ENCODE data around the gene LRRC3C.
"Not testable (repeated sequence)": the region's sequence is repeated elsewhere in the genome, so short reads cannot be mapped to it uniquely, and the experiment has no call there.

LRRC3C gene

DNA sequence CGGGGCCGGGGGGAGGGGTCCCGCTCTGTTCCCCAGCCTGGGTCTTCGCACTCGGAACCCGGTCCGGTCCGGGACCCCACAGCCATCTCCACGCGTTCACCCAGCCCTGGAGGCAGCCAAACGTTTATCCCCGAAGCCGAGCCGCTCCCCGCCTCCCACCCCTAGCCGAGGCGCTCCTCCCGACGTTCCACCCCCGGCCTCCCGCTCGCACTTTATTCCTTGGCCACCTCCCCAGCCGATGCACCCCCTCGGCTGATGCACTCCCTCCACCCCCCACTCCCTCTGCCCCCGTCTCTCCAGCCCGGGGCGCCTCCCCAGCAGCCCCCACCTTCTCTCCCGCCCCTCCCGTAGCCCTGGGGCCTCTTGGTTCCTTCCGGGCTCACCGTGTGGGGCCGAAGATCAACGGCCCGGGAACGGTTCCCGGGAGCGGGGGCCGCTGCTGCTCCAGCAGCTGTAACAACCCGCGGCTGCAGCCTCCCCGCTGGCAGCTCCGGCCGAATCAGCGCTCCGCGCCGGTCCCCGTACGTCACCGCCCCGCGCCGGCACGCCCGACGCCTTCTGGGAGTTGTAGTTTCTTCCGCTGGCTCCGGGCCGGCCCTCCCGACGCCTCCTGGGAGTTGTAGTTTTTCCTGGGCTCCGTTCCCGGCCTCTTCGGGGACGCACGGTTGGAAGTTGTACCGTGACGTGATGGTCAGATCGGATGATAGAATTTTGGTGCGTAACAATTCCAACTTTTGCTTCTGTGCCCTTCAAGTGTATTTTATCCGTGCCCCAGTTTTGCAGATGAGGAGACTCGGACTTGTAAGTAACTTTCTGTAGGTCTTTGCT, at the start of gene LRRC3C, which contains the start of gene ORMDL3:
LRRC3C (plus strand) TSS at position 632 of the 828 bp plus-strand sequence. CDS start 13,792 bp downstream, outside the sequence.
ORMDL3 (minus strand) TSS at position 501 of the 828 bp plus-strand sequence. CDS start 3,398 bp downstream, outside the sequence.
- DNase-seq = peak; percentile 83

DNA sequence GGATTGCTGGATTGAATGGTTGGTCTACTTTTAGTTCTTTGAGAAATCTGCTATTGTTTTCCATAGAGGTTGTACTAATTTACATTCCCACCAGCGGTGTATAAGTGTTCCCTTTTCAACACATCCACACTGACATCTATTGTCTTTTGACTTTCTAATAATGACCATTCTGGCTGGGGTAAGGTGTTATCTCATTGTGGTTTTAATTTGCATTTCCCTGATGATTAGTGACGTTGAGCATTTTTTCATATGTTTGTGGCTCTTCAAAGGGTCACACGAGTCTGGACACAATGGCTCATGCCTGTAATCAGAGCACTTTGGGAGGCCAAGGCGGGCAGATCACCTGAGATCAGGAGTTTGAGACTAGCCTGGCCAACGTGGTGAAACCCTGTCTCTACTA, 41.4 kb upstream of the LRRC3C start:
- DNase-seq = not testable (repeated sequence)

DNA sequence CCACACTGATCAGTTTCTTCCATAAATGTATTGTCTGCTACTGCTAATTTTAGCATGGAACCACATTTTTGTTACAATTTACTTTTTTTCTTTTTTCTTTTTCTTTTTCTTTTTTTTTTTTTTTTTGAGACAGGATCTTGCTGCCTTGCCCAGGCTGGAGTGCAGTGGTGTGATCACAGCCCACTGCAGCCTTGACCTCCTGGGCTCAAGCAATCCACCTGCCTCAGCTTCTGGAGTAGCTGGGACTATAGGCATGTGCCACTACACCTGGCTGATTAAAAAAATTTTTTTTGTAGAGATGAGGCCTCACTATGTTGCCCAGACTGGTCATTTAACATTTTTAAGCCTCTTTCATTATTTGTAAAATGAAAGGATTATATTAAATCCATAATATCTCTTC, 40.5 kb upstream of the LRRC3C start:
- DNase-seq = no peak

GRCh38 chr17:39889200-39889599, 38.3 kb upstream of the LRRC3C start:
- no peak for DNase-seq

- no peak for DNase-seq
Measured at GRCh38 chr17:39894681-39895376, 32.7 kb upstream of the LRRC3C start.

GRCh38 chr17:39898088-39898487, 29.4 kb upstream of the LRRC3C start:
- DNase-seq = no peak

- no peak for DNase-seq
Measured at GRCh38 chr17:39899215-39899614, 28.3 kb upstream of the LRRC3C start.

GRCh38 chr17:39902027-39902426, 25.5 kb upstream of the LRRC3C start:
- DNase-seq = not testable (repeated sequence)

DNA sequence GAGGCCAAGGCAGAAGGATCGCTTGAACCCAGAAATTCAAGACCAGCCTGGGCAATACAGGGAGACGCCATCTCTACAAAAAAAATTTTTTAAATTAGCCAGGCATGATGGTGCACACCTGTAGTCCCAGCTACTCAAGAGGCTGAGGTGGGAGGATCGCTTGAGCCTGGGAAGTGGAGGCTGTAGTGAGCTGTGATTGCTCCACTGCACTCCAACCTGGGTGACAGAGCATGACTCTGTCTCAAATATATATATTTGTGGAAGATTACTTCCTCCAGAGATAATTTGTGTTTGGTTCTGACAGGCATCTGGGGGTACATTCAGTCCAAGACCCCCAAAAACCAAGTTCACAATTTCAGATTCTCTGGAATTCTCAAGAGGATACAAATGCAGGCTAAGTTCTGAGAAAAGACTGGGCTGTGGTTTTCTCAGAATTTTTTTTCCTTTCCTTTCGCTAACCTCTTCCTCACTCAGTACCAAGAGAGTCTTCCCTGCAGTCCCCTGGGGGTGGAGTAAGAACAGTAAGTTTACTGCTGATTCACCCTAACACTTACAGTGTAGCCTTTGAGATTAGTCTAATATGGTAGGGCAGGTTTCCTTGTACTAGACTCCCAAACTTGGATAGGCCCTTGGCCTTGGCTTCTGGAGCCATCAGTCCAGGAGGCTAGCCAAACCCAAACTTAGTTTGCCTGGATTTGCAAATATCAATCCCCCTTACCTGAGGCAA, 24.2 kb upstream of the LRRC3C start:
- peak; percentile 75 for DNase-seq

DNA sequence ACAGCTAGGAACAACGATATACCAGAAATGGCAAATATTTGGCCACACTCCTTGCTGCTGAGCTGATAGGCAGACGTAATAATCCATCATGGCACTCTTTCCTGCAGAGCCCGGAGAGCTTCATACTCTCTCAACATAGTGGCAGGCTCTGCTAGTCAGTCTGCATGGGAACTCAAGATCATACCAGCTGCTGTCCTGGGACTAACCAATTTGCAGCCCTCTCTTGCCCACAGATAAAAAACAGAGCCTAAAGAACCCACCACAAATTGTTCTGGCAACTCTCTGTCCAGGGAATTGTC, 22.6 kb upstream of the LRRC3C start:
- no peak for DNase-seq

DNA sequence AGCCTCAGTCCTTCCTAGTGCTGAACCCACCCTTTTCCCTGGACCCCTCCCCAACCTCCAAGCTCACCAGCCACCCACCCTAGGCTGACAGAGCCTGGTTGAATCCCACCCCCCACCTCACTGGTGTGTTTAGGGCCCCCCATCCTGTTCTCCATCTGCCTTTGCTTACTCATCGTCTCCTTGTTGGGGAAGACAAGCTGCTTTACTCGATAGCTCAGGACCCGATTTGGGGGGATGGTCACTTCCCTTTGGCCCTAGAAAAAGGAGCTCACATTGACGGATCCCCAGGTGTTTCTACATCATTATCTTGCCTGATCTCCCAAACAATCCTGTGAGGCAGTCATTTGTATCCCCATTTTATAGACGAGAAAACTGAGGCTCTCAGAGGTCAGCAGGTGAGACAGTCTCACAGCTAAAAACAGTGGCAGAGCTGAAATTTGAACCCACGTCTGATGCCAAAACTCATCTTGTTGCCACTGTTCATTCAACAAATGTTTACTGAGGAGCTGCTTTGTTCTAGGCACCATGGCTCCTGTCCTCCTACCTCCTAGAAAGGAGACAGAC, 18.7 kb upstream of the LRRC3C start:
- no peak for DNase-seq

GRCh38 chr17:39913989-39914388, 13.5 kb upstream of the LRRC3C start:
- no peak for DNase-seq

- no peak for DNase-seq
Measured at GRCh38 chr17:39915559-39915958, 12.0 kb upstream of the LRRC3C start.

DNA sequence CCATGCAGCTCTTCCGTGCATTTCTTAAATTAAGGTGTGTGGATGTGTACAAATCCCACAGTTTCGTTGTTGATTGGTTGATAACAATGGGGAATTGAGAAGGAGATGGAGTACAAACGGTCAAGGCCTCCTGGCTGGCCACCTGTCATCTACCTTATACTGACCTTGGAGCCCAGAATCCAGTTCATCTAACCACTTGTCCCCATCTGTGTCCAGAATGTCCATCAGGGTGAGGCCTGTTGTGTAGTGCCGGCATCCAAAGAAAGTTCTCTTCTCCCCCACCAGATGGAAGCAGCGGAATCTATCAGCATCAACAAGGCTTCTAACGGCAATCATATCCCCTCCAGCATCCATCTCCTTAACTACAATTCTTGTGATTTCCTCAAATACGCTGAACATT, 10.6 kb upstream of the LRRC3C start:
- DNase-seq = no peak

DNA sequence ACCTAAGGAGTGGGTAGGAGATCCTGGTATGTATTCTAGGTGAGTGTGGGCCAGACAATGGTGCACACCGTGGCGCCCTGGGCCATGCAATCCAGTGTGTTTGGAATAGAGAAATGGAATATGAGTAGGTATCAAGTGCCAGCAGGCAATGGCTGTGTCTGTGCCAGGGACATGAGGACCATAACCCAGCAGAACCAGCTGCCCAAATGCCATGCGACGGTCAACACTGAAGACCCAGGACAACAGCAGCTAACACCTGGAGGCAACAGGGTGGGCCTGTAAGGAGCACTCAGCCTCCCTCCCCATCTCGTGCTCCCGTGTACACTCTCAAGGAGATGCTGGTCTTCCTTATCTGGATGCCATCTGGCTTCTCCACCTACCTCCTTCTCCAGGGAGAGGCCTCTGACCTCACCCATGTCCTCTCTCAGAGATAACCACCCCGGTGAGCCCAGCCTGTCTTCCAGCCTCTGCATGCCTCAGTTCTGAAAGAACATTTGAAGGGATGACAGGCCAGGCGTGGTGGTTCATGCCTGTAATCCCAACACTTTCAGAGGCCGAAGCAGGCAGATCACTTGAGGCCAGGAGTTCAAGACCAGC, 8.3 kb upstream of the LRRC3C start:
- no peak for DNase-seq

DNA sequence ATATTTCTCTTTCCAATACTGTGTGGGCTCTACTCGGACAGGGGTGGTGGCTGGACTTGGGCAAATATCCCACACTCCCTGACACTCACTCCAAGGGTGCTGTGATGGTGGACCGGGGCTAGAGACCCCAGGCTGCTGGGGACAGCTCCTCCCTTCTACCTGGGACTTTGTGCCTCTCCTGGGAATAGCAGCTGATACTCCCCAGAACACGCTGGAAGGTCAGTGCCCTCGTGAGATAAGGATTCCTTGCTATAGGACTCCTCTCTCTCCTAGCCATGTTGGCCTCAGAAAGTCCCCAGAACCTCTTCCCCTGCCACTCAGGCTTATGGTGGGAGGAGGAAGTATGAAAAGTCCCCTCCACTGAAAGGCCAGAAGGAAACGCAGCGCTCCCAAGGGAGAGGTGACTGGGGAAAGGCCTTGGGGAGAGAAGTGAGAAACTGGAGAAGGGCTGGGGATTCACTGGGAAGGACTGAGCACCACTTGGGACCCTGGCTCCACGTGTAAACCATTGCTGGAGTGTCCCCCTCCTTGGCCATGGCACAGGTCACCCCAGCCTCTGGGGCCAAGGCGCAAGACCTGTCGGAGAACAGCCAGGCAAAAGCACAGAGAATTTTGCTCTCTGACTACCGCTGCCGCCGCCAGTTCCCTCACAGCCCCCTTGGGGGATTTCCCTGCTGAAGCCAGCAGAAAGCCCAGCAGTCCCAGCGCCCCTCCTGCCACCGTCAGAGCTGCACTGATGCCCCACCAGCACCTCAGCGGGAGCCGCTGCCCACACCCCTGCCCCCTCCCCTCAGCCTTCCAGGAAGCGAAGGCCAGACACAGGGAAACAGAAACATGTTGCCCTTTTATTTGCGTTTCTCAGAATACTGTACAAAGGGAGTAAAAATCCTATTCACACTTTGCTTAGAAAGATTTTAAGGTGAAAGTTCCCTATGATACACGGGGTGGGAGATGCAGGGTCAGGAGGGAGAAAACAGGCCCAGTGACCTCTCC, 7.0 kb upstream of the LRRC3C start:
- DNase-seq = no peak

GRCh38 chr17:39921323-39921722, 6.2 kb upstream of the LRRC3C start:
- peak; percentile 54 for DNase-seq

DNA sequence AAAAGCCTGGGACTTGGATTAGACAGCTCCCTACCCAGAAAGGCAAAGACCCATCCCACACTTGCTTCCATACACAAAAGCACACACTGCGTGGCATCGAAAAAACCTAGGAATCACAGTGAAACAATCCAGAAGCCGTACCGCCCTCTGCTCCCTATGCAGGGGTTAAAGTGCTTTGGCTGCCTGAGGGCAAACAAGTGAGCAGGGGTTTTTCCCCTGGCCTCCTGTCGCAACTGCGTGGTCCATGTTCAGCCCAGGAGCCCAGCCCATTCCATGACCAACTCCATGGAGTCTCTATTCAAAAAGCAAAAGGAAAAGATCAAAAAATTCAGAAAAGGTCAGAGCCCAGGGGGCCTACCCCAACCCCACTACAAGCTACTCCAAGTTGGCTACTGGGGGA, 5.5 kb upstream of the LRRC3C start:
- DNase-seq = no peak

GRCh38 chr17:39923230-39923629, 4.3 kb upstream of the LRRC3C start:
- DNase-seq = no peak

DNA sequence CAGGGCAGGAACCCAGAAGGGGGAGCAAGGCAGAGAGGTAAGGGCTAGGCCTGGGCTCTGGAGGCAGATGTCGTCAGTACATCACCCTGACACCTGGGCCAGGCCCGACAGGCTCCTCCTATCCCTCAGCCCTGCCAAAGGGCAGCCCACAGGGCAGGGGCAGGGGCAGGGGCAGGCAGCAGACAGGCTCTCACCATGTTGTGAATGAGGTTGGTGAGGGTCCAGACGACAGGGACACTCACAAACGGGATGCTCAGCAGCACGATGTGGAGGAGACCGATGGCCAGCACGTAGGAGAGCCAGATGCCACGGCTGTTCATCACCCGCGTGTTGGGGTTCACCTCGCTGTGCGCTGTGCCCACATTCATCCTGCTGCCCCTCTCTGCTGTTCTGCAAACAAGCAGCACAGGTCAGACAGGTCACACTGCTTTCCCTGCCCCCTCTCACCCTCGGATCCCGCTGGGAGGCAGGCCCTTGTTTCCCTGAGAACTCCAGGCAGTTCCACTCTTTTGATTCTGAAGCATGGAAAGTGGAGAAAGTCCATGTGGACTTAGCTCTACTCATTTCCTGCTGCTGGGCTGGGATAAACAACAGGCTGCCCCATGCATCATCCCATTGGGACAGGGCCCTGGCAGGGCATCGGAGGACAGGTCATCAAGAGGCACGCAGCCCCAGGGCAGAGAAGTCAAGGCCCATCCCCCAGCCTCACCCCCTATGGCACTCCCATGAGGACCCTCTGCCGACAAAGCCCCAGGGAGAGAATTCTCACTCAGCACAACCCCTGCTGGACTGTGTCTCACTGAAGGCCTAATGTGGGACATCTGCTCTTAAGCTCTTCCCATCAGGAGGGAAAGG, 3.5 kb upstream of the LRRC3C start:
- DNase-seq = no peak

GRCh38 chr17:39924691-39925055, 2.9 kb upstream of the LRRC3C start:
- DNase-seq = no peak

Measured in MV-4-11 (cell line).